Naive B cell (primary cell): ENCODE measurements around the gene STEAP1. TPM values are rescaled to one million over a fixed set of nuclear protein-coding genes. Genes with fewer than 3 reads are reported as not detected.
A peak's percentile ranks its signal among the peaks of the same experiment; 100 is the strongest.

Source experiments
- ATAC-seq, 2 donors: fragments of 150-1000 bp; cut with Tn5 transposase; 2 replicates each; pipeline ENCODE4 v1.10.0; 2021; ENCODE audit warnings: low read depth in 2 of 2, mild to moderate bottlenecking in 2 of 2, moderate library complexity in 2 of 2
- DNase-seq: peaks from one replicate; pipeline ENCODE4 v3.0.0; 2022
- H3K27ac Mint-ChIP-seq, 6 donors: one replicate each; pipeline ENCODE4 v1.8.0; 2020 to 2022; ENCODE audit warnings: mild to moderate bottlenecking in 6 of 6, mixed read lengths in 6 of 6, moderate library complexity in 5 of 6, inconsistent platforms in 2 of 6
- H3K27me3 Mint-ChIP-seq, 3 donors: one replicate each; pipeline ENCODE4 v1.8.0; 2021 to 2022; ENCODE audit warnings: mixed read lengths in 3 of 3, mild to moderate bottlenecking in 1 of 3
- H3K36me3 Mint-ChIP-seq, 2 donors: one replicate each; pipeline ENCODE4 v1.8.0; 2020 to 2022; ENCODE audit warnings: mixed read lengths in 2 of 2, inconsistent platforms in 1 of 2, mild to moderate bottlenecking in 1 of 2
- H3K4me1 Mint-ChIP-seq, 3 donors: one replicate each; pipeline ENCODE4 v1.8.0; 2020 to 2022; ENCODE audit warnings: mixed read lengths in 3 of 3, inconsistent platforms in 1 of 3, mild to moderate bottlenecking in 1 of 3, moderate library complexity in 1 of 3
- H3K4me3 Mint-ChIP-seq, 8 donors: one replicate each; pipeline ENCODE4 v1.8.0; 2020 to 2022; ENCODE audit warnings: mild to moderate bottlenecking in 8 of 8, mixed read lengths in 8 of 8, moderate library complexity in 8 of 8, inconsistent platforms in 2 of 8
- H3K9me3 Mint-ChIP-seq, 7 donors: one replicate each; pipeline ENCODE4 v1.8.0; 2020 to 2022; ENCODE audit warnings: mixed read lengths in 7 of 7, mild to moderate bottlenecking in 5 of 7, inconsistent platforms in 2 of 7, moderate library complexity in 1 of 7
- polyA plus RNA-seq, 6 donors: library from polyadenylated mRNA; unstranded; fragments of 300-500 nt; fragmentation: Illumina TruSeq; gene quantifications; one replicate each; pipeline ENCODE4 v1.2.3, GENCODE V29; 2021; ENCODE audit warnings: low read depth in 6 of 6

Gene STEAP1
- polyA plus RNA-seq, 6 donors from 2014 or later, result 0.83 TPM; not detected in 5

- no peak for DNase-seq
- H3K27ac Mint-ChIP-seq, result no peak overlapping the region
- H3K9me3 Mint-ChIP-seq, result peaks cover 0 to 5% (median 0%) of the 10 kb centered on the region in 7 donors
- H3K36me3 Mint-ChIP-seq, result no peaks in the 10 kb centered on the region
- peaks cover 0 to 6% (median 3%) of the 10 kb centered on the region in 3 donors for H3K4me1 Mint-ChIP-seq
- no peak overlapping the region for H3K4me3 Mint-ChIP-seq
- H3K27me3 Mint-ChIP-seq, result peaks cover 0 to 24% (median 23%) of the 10 kb centered on the region in 3 donors
- no peak for ATAC-seq
Measured at GRCh38 chr7:90209776-90210175, 55.5 kb downstream of the STEAP1 start.

- DNase-seq, result no peak
- Mint-ChIP-seq H3K27ac (no peak overlapping the region), H3K27me3 (peaks cover 0 to 24% (median 23%) of the 10 kb centered on the region in 3 donors), H3K9me3 (peaks cover 0 to 3% (median 0%) of the 10 kb centered on the region in 7 donors), H3K4me1 (peaks cover 0 to 6% (median 3%) of the 10 kb centered on the region in 3 donors), H3K4me3 (no peak overlapping the region), H3K36me3 (no peaks in the 10 kb centered on the region)
- ATAC-seq, result no peak
Measured at GRCh38 chr7:90210475-90210874, 56.2 kb downstream of the STEAP1 start.

- no peak overlapping the region for H3K27ac Mint-ChIP-seq
- peaks cover 0 to 6% (median 3%) of the 10 kb centered on the region in 3 donors for H3K4me1 Mint-ChIP-seq
- no peaks in the 10 kb centered on the region for H3K36me3 Mint-ChIP-seq
- H3K9me3 Mint-ChIP-seq, result peaks cover 0 to 3% (median 0%) of the 10 kb centered on the region in 7 donors
- H3K27me3 Mint-ChIP-seq, result peaks cover 0 to 25% (median 23%) of the 10 kb centered on the region in 3 donors
- peak overlapping the region in 2 of 8 donors; percentile 23 to 55 for H3K4me3 Mint-ChIP-seq
- ATAC-seq, result no peak
- no peak for DNase-seq
Measured at GRCh38 chr7:90210981-90211380, 56.7 kb downstream of the STEAP1 start.

GRCh38 chr7:90211391-90212148 lies 57.3 kb downstream of the STEAP1 start, which contains the start of gene STEAP2:
Gene STEAP2, plus strand, starts transcription at chr7:90211740. Its CDS starts 13,343 bp downstream, at chr7:90225083.
- peak; percentile 52 for ATAC-seq
- peaks cover 0 to 29% (median 23%) of the 10 kb centered on the region in 3 donors for H3K27me3 Mint-ChIP-seq
- peaks cover 0 to 5% (median 0%) of the 10 kb centered on the region in 7 donors for H3K9me3 Mint-ChIP-seq
- H3K4me3 Mint-ChIP-seq, result peak within 1 kb of the TSS in 3 of 8 donors; percentile 23 to 55 (median 44)
- peak; percentile 1 for DNase-seq
- peaks cover 0 to 6% (median 3%) of the 10 kb centered on the region in 3 donors for H3K4me1 Mint-ChIP-seq
- no peak within 1 kb of the TSS for H3K27ac Mint-ChIP-seq
- H3K36me3 Mint-ChIP-seq, result no peaks in the 10 kb centered on the region

GRCh38 chr7:90212149-90212495 lies 57.9 kb downstream of the STEAP1 start:
- Mint-ChIP-seq H3K4me3 (no peak overlapping the region), H3K27me3 (peaks cover 0 to 29% (median 19%) of the 10 kb centered on the region in 3 donors), H3K27ac (no peak overlapping the region), H3K36me3 (no peaks in the 10 kb centered on the region), H3K9me3 (peaks cover 0 to 5% (median 0%) of the 10 kb centered on the region in 7 donors), H3K4me1 (peaks cover 0 to 6% (median 3%) of the 10 kb centered on the region in 3 donors)
- DNase-seq (no peak), ATAC-seq (no peak)

- ATAC-seq, result no peak
- H3K27ac Mint-ChIP-seq, result no peak overlapping the region
- peaks cover 0 to 6% (median 3%) of the 10 kb centered on the region in 3 donors for H3K4me1 Mint-ChIP-seq
- H3K9me3 Mint-ChIP-seq, result peaks cover 0 to 6% (median 0%) of the 10 kb centered on the region in 7 donors
- peaks cover 0 to 31% (median 16%) of the 10 kb centered on the region in 3 donors for H3K27me3 Mint-ChIP-seq
- no peak overlapping the region for H3K4me3 Mint-ChIP-seq
- H3K36me3 Mint-ChIP-seq, result no peaks in the 10 kb centered on the region
- DNase-seq, result no peak
Measured at GRCh38 chr7:90213521-90213920, 59.3 kb downstream of the STEAP1 start.

Other genes starting within 250 kb of the STEAP1 start
- not detected for gene STEAP2, start 57.3 kb downstream of the STEAP1 start, polyA plus RNA-seq
- not detected for gene CFAP69, start 90.7 kb downstream of the STEAP1 start, polyA plus RNA-seq
- not detected for gene FAM237B, start 166.8 kb downstream of the STEAP1 start, polyA plus RNA-seq
- 10 to 100 TPM; 33.2 to 53.2 (median 47.9) TPM for gene GTPBP10, start 192.2 kb downstream of the STEAP1 start, polyA plus RNA-seq
- 1 to 10 TPM in 1 of 6 donors, under 1 TPM in 4, not detected in 1; 0.35 to 1.5 (median 0.60) TPM for gene CLDN12, start 249.0 kb downstream of the STEAP1 start, polyA plus RNA-seq